ENCODE data around the gene TFB2M. TPM values are rescaled to one million over a fixed set of nuclear protein-coding genes. Genes with fewer than 3 reads are reported as not detected.

The TFB2M gene
- total RNA-seq, 1 experiment from 2014 or later, result 25.7 TPM

- DNase-seq (ENCODE audit: low spot score), result no peak
Observed at GRCh38 chr1:246513619-246514343, 52.3 kb downstream of the TFB2M start.

- no peak for DNase-seq (ENCODE audit: low spot score)
Observed at GRCh38 chr1:246513041-246513440, 53.0 kb downstream of the TFB2M start.

DNA sequence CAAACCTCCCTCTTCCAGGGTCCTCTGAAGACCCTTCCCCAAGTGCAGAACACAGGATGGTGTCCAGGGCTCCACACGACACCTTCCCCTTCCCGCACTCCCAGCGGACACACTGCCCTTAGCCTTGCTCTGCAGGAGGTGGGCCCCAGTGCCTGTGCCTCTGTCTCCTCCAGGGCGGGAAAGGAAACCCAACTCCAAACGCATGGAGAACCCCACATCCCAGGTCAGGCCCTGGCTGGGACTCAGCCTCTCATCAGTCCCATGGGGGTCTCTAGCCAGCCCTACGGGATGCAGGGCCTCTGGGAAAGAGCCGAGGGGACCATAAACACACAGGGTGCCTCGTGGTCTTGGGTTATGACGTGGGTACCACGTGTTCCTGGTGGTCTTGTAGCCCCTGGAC lies 53.4 kb downstream of the TFB2M start:
- DNase-seq (ENCODE audit: low spot score), result no peak

DNA sequence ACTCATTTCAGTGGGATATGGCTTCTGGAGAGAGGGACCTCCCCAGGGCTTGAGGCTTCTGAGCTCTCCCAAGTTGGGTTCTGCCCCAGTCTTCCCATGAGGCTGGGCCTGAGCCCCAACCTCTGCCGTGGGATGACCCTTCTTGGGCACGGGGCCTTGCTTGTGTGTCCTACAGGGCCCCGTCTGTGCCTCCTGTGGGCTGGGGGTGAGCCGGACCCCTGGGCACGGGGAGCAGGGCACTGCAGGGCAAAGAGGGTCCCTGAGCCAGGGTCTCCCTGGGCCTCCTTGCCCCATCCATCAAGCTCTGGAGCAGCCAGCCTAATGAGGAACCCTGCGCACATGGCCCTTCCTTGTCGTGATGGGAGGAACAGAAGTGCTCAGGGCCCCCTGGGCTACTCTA lies 53.8 kb downstream of the TFB2M start:
- no peak for DNase-seq (ENCODE audit: low spot score)

DNA sequence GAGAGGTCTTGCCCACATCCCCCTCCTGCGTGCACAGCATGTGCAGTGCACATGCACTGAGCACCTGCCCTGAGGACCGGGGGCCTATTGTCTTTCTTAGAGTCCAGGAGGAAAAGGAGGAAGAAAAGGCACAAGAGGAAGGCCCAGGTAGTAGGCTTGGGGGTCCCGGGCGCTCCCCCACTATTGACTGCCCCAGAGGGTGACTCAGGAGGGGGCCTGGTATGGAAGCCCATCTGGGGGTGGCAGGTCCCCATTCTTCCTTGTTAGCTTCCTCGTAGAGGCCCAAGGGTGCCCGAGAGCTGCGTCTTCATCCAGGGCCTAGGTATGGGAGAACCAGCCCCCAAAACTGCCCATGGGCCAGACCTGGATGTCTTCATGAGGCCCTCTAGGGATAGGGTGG lies 54.9 kb downstream of the TFB2M start:
- DNase-seq (ENCODE audit: low spot score), result no peak

DNA sequence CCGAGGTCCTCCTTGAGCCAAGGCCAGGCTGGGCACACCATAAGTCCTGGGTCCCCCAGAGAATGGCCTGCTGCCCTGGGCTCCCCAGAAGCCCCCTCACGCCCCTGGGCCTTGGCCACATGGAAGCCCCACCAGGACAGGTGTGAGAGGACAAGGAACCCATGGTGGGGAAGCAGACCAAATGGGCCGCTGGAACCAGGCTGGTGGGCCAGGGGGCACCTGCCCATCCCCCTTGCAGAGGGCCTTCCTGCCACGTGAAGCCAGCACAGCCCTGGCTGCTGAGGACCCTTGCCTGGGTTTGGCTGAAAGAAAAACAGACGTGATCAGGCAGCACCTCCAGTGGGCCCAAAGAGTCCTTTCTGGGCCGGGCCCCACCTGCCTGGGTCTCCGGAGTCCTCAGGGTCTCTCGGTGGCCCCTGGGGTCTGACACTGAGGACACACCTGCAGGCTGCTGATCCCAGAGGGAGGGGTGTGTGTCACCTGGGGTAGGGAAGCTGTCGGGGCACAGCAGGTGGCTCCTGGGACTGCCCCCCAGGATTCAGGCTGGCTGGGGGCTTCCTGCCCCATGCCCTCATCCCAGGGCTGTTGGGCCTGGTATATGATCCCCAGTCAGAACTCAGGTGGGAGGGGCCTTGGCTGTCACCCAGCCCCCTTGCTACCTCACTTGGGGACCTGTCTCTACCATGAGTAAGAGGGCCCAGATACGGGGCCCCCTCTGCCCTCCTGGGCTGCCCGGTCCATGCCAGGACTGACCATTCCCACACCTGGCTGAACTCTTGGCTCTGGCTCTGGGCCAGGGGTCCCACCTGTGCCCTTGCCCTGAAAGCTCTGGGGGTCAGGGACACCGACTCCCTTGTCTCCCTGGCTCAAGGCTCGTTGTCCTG lies 55.7 kb downstream of the TFB2M start:
- no peak for DNase-seq (ENCODE audit: low spot score)

DNA sequence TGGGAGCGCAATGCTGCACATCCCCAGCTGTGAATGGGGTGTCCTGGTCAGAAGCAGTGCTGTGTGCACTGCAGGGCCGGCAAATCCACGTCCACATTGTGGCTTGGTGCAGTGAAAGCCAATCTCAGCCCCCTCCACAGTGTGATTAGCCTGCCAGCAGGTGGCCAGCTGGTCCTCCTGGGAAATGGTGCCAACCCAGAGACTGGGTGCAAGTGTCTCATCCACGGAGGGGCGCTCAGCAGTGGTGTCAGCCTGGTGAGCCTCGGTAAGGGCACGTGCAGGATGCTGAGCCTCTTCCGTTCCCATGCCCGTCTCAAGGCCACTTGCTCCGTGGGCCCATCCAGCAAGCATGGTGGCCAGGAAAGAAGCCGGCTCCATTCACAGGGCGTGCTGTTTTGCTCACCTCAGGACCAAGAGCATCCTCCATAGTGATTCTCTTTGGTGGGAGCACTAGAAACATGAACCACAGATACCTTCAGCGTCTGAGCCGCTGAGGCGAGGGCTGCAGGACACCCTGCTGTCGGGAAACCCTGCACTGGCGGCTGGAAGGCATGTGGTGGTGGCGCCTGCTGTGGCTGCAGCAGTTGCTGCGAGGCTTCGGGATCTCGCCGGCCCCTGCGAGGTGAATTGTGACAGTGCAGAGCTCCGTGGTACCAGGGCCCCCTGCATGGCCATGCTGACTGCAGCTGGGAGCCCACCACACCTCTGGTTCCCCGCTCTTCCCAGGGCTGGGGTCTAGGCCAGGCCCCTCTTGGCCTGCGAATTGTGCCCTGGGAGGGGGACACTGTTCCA lies 57.0 kb downstream of the TFB2M start:
- no peak for DNase-seq (ENCODE audit: low spot score)

DNA sequence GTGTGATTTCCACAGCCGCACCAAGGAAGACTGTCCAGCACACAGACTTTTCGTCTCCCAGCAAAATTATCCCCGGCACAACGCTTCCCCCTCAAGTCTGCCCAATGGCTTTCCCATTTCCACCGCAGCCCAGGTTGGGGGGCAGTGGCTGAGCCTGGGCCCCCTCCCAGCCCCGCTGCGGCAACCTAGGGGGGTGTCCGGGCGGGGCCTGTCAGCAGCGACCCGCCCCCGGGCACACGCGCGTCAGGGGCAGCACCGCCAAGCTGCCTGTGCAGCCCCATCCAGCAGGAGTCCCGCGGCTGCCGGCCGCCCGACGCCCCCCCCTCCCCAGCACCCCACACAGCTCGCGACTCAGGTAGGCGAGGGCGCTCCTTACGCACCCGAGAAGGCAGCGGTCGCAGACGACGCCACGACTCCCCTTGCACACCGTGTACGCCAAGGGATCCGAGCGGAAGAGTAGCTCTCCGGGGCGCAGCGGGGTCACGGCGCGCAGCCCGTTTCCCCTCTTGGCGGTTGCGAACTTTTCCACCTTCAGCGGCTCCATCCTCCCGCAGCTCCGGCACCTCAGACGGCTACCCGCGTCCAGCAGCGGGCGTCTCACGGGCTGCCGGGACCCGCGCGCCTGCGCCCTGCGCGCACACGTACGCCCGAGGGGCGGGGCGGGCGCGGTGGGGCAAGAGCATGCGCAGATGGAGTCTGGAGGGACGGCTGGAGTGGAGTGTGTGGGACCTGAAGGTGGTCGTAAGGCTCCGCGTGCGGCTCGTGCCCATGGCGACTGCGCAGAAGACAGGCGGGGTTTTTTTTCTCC lies 59.2 kb downstream of the TFB2M start, which contains the start of gene SMYD3:
TSS of gene SMYD3 (minus strand) at position 606 of the 808 bp plus-strand sequence.
- DNase-seq (ENCODE audit: low spot score), result peak; percentile 71

DNA sequence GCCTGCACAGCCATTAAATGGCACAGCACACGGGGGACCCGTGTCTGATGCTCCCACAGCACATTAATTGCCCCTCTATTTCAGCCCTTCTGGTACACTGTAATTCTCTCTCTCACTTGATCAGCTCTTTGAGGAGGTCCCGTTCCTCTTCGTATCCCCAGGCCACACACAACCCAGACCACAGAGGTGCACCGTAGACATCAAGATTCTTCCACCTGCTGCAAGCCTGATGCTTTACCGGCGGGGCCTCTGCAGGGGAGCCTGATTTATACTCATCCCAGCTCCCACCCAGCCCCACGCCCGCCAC lies 59.7 kb downstream of the TFB2M start:
- DNase-seq (ENCODE audit: low spot score), result peak; percentile 7

- DNase-seq (ENCODE audit: low spot score), result no peak
Observed at GRCh38 chr1:246503341-246503740, 62.7 kb downstream of the TFB2M start.

DNA sequence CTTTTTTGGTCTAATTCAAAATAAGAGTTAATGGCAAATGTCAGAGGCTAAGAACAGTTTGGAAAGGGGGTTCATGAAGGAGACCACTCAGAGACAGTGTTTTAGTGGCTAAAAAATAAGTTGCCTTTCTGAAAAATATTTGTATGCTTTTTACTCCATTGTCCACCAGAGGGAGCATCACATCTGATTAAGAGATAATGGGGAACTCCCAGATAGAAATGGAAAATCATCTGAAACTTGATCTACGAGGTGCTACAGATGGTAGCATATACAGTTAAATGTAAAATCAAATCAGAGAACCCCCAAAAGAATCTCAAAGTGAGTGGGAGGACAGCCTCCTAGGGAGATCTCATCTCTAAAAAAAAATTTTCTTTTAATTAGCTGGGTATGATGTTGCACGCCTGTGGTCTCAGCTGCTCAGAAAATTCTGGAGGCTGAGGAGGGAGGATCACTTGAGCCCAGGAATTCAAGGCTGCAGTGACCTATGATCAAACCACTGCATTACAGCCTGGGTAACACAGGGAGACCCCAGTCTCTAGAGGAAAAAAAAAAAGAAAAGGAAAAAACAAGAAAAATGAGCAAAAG lies 68.6 kb downstream of the TFB2M start:
- peak; percentile 83 for DNase-seq (ENCODE audit: low spot score)

DNA sequence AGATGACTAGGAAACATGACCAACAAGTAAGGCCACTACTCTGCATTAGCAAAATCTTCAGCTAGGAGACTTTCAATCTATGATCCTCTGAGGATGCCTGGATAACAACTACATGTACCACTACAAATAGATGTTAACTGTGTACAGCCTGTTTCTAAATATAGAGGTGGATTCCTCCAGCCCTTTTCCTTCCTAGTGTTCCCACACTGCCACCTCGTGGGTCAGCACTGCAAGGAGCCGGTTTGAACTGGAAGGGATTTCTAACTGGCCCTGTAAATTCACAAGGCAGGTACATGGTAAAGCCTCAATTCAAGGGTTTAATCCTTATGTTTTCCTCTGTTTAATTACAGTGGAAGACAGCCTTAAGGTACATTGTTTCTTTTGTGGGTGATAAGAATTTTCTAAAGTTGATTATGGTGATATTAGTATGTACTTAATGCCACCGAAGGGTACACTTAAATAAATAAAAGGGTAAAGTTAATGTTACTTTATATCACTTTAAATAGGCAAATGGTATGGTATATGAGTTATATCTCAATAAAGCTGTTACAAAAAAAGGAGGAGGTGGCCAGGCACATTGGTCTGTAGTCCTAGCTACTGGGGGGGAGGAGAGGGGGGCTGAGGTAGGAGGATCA lies 73.3 kb downstream of the TFB2M start:
- peak; percentile 71 for DNase-seq (ENCODE audit: low spot score)

DNA sequence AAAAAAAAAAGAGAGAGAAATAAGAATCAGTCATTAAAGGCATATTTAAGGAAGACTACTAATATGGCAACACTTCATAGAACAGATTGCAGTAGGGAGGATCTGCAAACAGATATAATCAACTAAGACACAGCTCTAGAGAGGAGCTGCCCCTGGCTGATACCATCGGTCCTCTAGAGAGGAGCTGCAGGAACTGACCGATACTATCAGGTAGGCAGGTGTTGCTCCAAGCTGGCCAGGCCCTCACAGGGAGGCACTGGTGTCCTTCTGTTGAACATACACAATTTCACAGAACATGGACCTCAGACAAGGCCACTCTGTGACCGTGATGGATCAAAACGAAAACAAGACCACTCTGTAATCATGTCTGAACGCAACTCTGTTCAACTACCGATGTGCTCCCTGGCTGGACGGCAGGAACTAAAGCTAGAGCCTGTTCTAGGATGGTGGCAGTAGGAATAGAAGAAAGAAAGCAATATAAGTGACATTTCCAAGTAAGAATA lies 74.5 kb downstream of the TFB2M start:
- no peak for DNase-seq (ENCODE audit: low spot score)

Small RNA genes within 50 kb of the gene (small RNA-seq; reads per million reads assigned to genes)
- not detected for gene AL356583.2

Other genes with a start within 250 kb of the TFB2M start
- 16.9 and 24.3 TPM in 2 replicates for gene SMYD3, start 59.0 kb downstream of the TFB2M start, total RNA-seq (2014; rRNA removed; shearing (Covaris generic))
- 6.1 and 7.0 TPM in 2 replicates for gene CNST, start 195 bp upstream of the TFB2M start, total RNA-seq (2014; rRNA removed; shearing (Covaris generic))
- gene SCCPDH, start 158.1 kb upstream of the TFB2M start, total RNA-seq (2014; rRNA removed; shearing (Covaris generic)), result 20.5 and 21.5 TPM in 2 replicates

Data from HT-29 (cell line).